DMS53 treated with DMSO at 0.1 percent for 48 hours (cell line): Measurements from ENCODE around the gene GPX1.
"Not testable (repeated sequence)": the region's sequence is repeated elsewhere in the genome, so short reads cannot be mapped to it uniquely, and the experiment has no call there.

Source experiments
- DNase-seq: peaks from one replicate; lab custom pipeline; 2025; ENCODE audit not compliant: unreplicated experiment; lab: John Stamatoyannopoulos, UW

Gene GPX1

DNA sequence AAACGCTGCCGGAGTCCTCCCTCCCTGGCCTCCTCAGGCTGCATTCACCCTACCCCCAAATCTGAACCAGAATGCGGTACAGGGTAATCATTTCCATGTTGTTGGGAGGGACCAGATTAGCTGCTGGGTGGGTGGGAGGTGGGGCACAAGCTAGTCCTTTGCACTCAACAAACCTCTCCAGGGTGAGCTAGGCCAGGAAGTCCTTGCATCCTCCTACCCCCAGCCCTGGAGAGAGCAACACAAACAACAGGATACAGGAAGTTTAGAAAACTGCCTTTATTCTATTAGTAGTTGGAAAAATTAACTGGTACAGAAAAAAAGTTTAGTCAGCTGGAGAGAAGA, 702 bp upstream of the GPX1 start:
- no peak for DNase-seq

DNA sequence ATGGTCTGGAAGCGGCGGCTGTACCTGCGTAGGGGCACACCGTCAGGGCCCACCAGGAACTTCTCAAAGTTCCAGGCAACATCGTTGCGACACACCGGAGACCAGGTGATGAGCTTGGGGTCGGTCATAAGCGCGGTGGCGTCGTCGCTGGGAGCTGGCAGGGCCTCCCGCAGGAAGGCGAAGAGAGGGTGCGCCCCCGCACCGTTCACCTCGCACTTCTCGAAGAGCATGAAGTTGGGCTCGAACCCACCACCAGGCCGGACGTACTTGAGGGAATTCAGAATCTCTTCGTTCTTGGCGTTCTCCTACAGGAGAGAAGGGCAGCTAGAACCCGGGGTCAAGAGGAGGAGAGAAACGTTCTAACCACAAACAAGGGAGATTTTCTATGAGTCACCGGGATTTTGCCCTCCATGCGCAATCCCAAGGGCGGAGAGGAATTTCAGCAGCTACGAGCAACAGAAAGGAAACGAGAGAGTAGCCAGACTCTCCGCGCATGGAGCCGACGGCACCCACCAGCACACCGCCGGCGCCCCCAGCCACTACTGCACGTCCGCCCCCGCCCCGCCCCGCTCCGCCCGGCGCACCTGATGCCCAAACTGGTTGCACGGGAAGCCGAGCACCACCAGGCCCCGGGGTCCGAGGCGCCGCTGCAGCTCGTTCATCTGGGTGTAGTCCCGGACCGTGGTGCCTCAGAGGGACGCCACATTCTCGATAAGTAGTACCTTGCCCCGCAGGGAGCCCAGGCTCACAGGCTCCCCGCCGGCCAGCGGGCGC, 523 bp downstream of the GPX1 start:
- not testable (repeated sequence) for DNase-seq

DNA sequence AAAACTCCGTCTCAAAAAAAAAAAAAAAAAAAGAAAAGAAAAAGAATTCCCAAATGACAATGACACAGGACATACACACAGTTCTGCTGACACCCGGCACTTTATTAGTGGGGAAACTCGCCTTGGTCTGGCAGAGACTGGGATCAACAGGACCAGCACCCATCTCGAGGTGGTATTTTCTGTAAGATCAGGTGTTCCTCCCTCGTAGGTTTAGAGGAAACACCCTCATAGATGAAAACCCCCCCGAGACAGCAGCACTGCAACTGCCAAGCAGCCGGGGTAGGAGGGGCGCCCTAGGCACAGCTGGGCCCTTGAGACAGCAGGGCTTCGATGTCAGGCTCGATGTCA, 1.1 kb downstream of the GPX1 start:
- DNase-seq: not testable (repeated sequence)

DNA sequence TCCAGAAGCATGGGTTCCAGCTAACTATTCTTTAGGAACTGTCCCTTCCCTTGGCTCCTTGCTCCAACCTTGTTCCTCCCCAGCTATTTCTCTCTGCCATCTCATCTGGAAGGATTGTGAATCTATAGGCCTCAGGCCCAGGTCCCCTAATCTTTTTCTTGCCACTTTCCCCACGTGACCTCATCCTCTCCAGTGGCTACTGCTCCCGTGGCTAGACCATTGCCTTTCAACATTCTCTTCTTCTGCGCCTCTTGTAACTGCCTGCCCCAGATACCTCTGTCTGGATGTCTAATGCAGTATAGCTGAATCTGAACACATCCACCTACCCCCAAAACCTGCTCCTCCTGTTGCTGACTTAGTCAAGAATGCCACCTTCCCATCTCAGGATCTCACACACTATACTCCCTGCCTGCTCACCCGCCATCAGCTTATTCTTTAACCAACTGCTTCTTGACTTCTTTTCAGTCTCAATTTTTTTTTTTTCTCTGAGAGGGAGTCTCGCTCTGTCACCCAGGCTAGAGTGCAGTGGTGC, 5.2 kb downstream of the GPX1 start:
- DNase-seq: no peak

DNA sequence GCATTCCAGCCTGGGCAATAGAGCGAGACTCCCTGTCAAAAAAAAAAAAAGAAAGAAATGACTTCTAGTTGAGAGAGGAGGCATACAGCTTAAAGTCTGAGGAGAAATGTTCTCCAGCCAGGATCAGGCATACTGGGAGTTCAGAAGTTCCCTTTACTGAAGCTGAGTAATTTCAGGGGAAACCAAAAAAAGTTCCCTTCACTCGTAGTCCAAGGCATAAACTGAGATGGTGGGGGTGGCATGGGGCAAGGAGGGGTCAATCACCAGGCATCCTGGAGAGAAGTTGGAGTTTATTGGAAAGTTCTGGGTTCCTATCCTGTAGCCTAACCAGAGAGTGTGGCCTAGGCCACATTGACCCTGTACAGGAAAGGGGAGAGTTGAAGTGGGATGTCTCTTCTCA, 5.9 kb downstream of the GPX1 start:
- DNase-seq: no peak

DNA sequence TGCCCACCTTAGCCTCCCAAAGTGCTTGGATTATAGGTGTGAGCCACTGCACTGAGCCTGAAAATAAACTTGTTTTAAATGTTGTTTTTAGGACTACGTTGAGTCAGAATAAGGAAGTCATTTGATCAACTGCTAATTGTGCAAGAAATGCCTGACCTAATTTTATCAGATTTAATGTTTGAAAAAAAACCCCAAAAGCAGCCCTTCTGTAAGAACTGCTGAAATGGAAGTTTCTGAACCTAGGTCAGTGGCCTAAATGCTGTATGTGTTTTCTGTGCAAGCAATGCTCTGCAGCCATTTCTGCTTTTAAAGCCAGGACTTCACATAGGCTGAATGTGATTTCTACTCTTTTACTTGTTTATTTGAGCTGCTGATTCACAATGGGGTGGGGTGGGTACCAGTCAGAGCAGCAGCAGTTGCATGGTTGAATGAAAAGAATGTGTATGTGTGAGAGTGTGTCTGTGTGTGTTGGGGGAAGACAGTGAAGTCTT, 6.6 kb downstream of the GPX1 start:
- no peak for DNase-seq

DNA sequence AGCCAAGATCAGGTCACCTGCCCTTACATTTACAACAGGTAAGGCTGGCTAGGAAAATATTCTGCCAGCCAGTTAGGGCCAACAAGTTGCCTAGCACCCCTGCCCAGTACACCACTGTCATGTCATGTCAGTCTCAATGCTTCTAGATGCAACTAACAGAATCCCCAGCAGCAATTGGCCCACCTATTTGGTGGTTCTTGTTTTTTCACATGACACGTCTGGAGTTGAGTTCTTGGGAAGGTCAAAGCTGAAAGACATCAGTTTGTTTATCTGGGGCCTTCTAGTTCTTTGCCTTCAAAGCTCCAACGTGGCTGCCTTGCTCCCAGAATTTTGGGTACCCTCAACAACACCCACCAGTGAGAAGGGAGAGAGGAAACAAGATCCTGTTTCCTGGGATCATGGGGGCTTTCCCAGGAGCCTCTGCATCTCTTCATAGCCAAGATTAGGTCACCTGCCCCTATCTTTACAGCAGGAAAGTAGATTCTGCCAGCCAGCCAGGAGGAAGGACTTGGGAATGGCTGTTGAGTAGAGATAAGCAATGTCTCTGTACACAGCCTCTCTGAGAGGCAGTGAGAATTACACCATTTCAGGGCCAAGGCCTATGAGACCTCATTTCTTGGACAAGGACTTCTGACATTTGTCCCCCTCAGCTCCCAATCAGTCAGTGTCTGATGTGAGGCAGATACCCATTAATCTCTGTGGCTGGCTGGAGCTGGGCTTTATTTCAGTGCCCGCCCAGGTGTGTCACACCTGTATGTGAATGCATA, 8.6 kb downstream of the GPX1 start:
- DNase-seq: no peak

DNA sequence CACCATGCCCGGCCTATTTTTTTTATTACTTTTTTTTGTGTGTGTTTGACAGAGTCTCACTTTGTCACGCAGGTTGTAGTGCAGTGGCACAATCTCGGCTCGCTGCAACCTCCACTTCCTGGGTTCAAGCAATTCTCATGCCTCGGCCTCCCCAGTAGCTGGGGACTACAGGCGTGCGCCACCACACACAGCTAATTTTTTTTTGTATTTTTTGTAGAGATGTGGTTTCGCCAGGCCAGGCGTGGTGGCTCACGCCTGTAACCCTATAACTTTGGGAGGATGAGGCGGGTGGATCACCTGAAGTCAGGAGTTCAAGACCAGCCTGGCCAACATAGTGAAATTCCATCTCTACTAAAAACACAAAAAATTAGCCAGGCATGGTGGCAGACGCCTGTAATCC, 9.8 kb downstream of the GPX1 start:
- DNase-seq: not testable (repeated sequence)

DNA sequence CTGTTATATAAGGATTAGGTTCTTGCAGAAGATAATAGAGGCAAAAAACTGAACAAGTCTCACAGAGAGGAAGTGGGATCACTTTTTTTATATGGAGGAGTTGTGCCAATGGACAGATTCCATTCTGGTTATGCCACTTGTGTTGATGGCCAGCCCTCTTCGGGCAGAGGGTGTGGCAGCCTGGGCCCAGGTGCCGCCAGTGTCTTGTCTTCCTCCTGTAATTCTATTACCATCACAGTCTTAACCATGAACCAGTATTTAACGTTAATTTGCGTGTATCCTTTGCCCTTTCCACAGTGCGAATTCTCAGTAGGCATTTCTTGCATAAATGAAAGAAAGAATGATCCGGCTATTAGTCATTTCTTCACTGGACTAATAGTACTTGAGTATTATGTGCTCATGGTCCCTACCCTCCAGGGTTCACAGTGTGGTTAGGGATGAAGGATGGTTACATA, 11.3 kb downstream of the GPX1 start:
- DNase-seq: no peak

DNA sequence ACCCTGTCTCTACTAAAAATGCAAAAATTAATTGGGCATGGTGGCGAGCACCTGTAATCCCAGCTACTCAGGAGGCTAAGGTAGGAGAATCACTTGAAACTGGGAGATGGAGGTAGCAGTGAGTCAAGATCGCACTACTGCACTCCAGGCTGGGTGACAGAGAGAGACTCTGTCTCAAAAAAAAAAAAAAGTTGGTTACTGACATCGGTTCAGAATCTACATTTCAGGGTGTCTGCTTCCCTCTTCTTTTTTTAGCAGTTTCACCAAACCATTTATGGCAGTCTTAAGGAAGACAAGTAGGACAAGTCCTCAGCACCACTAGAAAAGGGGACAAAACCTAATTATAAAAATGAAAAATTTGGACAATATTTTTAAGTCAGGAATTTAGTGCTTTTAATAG, 15.0 kb downstream of the GPX1 start:
- DNase-seq: no peak

DNA sequence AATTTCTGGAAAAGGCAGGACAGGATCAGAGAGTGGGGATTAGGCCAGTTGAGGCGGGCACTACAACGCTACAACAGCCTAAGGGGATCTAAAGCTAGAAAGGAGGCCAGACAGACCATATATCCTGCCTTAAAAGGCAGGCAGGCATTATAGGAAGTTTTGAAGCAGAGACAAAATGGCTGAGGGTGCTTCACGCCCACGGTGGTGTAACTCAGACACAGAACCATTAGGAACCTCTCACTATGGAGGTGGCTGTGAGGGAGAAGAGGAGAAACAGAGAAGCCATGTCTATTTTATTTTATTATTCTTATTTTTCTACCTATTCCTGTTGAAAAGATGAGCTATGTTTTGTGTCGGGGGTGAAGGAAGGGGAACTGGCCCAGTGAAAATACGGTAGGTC, 16.2 kb downstream of the GPX1 start:
- no peak for DNase-seq

DNA sequence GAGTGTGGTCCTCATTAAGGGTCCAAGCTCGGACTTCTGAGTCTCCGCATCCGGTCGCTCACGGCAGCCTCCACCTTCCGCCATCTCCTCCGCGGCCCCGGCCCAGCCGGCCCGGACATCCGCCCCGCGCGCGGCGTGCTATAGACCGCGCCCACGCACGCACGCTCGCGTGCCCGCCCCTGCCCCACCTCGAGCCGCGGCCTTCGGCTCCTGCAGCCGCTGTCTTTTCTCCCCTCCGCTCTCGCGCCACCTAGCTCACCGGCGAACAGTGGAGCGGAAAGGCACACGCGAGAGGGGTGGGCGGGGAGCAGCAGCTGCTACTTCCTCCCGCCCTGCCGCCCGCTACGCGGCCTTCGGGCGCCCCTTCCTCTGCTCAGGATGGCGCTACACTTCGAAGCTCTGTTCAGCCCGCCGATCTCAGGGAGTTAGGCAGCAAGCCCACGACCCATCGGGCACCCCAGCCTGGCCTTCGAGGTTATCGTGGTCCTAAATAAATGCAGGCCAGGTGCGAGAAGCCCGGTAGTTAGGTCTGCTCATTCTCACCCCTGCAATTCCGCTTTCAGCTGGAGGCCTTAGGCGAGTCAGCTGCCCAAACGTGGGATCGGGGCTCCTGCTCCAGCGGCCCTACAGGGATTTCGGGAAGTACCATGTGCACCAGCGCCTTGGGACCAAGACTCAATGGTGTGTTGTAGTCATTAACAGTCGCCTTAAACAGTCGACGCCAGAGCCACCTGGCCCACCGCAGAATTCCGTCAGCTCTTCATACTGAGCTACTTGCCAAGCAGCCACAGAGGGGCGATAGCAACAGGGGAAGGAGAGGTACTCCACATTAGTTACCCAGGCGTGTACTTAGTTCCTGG, 18.0 kb downstream of the GPX1 start, which contains the start of gene USP4:
Gene USP4 (minus strand): TSS at position 113 of the 860 bp plus-strand sequence. CDS start 29 bp downstream, at position 84.
- DNase-seq: peak; percentile 41

DNA sequence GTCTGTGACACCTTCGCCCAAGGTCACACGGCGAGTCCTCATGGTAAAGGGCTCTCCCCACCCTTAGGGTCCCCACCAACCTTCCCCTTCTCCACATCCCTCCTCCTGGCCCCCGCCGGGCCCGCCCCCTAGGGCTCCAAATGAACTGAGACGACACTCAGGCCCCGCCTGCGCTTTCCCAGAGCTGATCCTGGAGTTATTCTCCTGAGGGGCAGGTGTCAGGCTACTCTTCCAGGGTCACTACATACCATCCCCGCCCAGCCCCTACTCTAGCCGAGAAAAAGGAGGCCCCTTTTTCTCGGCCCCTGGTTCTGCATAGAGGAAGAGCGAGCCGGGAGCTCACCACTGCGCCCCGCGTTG, 18.6 kb downstream of the GPX1 start:
- DNase-seq: no peak

DNA sequence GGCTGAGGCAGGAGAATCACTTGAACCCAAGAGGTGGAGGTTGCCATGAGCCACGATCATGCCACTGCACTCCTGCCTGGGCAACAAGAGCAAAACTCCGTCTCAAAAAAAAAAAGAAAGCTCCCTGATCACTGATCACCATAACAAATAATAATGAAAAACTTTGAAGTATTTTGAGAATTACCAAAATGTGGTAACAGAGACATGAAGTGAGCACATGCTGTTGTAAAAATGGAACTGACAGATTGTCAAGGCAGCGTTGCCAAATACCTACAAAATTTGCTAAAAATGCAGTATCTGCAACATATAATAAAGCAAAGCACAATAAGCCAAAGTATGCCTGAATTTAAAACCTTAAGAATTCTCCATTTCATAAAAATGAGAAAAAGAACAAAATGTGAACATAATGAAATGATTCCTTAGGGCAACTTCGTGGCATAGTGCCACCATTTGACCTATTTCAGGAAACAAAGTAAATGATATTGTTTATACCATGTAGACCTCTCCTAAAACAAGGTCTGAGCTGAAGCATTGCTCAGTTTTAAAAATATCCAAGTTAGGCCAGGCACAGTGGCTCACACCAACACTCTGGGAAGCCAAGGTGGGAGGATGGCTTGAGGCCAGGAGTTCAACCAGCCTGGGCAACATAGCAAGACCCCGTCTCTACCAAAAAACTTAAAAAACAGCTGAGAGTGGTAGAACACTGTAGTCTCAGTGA, 24.1 kb downstream of the GPX1 start:
- no peak for DNase-seq

DNA sequence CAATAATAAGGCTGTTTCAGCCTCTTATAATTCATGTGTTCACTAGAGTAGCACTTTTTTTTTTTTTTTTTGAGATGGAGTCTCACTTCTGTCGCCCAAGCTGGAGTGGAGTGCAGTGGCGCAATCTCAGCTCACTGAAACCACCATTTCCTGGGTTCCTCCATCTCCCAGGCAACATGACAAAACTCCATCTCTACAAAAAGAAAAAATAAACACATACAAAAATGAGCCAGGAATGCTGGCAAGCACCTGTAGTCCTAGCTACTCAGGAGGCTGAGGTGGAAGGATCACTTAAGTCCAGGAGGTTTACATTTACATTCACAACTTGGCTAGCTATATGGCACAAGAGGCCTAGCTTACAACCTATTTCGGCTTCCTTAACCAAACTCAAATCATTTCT, 25.1 kb downstream of the GPX1 start:
- DNase-seq: no peak

DNA sequence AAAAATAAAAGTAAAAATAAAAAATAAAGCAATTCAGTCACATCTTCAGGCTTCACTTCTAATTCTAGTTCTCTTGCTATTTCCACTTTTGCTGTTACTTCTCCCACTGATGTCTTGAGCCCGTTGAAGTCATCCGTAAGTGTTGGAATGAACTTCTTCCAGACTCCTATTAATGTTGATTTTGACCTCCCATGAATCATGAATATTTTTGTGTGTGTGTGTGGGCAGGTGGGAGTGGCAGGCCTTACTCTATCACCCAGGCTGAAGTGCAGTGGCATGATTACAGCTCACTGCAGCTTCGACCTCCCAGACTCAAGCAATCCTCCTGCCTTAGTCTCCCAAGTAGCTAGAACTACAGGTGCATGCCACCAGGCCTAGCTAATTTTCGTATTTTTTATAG, 29.0 kb downstream of the GPX1 start:
- DNase-seq: no peak

DNA sequence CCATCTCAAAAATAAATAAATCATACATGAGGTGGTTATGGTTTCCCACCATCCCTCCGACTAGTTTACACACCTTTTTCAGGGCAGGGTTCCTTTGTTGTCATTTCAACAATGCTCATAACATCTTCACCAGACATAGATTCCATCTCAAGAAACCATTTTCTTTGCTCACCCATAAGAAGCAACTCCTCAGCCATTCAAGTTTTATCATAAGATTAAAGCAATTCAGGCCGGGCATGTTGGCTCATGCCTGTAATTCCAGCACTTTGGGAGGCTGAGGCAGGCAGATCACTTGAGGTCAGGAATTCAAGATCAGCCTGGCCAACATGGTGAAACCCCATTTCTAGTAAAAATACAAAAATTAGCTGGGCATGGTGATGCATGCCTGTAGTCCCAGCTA, 29.8 kb downstream of the GPX1 start:
- not testable (repeated sequence) for DNase-seq

DNA sequence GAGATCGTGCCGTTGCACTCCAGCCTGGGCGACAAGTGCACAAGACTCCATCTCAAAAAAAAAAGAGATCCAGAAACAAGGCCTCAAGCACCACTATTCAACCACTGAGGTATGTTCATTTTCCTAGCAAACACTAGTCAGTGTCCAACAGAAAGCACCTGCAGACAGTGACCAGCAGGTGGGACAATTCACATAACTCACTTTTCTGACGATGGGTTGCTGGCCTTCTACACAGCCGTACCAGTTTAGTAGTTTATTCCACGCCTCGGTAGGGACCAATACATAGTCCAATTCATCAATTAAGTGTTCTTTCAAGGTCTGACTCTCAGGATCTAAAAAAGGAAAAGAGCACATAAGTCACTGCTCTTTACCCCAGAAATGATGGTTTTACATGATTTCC, 30.7 kb downstream of the GPX1 start:
- DNase-seq: no peak

DNA sequence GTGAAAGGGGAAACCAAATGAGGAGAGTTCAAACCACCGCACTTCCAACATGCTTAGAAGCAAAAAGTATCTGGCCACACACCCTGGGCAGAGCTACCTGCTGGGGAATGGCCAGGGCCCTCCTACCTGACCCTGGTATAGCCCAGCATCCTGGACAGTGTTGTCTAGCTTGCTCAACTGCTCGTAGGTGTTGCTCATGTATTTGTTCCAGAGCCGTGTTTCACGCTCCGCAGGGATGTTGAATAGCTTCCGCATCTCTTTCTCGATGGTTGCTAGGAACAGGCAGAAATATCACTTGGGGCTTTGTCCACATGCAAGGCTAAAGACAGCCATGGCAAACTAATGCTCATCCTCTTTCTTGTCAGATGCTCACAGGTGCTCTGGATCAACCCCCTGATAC, 33.4 kb downstream of the GPX1 start:
- no peak for DNase-seq

DNA sequence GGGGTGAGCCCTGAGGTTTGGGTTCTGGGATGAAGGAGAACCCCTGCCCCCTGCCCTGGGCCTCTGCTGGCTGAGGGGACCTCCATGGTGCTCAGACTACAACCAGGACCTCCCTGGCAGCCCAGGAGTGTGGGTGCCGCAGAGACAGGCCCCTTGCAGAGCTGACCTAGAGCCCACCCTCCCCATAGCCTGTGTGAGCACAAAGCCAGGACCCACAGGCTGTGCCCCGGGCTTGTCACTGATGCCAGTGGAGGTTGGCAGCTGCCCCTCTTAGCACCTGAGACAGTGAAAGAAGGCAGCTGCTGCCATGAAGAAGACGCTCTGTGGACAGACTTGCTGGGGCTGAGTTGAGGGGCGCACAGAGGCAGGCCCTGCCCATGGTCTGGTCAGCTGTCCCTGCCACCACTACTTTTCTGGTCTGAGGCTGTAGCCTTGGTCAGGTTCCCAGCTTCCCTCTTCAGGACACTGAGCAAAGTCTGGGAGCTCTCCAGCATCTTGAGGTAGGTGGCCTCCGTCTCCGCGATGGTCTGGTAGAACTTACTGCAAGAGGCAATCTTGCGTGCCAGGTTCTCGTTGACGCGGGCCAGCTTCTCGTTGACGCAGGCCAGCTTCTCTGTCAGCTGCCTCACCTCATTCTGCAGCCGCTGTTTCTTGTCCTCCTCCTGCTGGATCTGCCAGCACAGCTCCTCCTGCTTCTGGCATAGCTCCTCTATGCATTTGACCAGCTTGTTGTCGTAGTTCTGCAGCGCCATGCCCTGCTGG, 41.3 kb downstream of the GPX1 start:
- no peak for DNase-seq
